H1 (cell line): ENCODE measurements around the gene ANAPC7. TPM values are rescaled to one million over a fixed set of nuclear protein-coding genes. Genes with fewer than 3 reads are reported as not detected.
"Not testable (repeated sequence)": the region's sequence is repeated elsewhere in the genome, so short reads cannot be mapped to it uniquely, and the experiment has no call there.

Source experiments
- CTCF ChIA-PET: fragments of 300-600 bp; sonication (Branson Sonifier 250); formaldehyde crosslinking; loops from one replicate; lab custom pipeline; 2021; ENCODE audit not compliant: partially characterized antibody; lab: Charles Lee
- POLR2A ChIA-PET: fragments of 300-600 bp; sonication (Branson Sonifier 250); formaldehyde crosslinking; loops from one replicate; lab custom pipeline; 2021; ENCODE audit warnings: inconsistent platforms; ENCODE audit not compliant: partially characterized antibody; lab: Charles Lee
- DNase-seq, 2 experiments: peaks; one replicate each; pipeline versions ENCODE4 v3.0.0 to v3.0.0-alpha.2; 2010 to 2022; ENCODE audit warnings: low spot score in 2 of 2, low read depth in 1 of 2, mixed read lengths in 1 of 2
- FAIRE-seq: peaks from 2 replicates; lab custom pipeline; 2011; peaks lifted over from hg19 to GRCh38; lab: Jason Lieb, UNC
- H2AFZ ChIP-seq: 2 replicates; pipeline ENCODE4 v1.8.1; 2012; ENCODE audit warnings: low read length, inconsistent platforms
- H2AK5ac ChIP-seq: 2 replicates; pipeline ENCODE4 v1.6.1; 2013; ENCODE audit warnings: low read depth, low read length
- H2BK120ac ChIP-seq: replicated peaks from 2 replicates; pipeline ENCODE3; 2013; ENCODE audit warnings: low read depth, low read length, inconsistent platforms
- H2BK12ac ChIP-seq: 2 replicates; pipeline ENCODE4 v1.6.1; 2013; ENCODE audit warnings: low read depth, low read length
- H2BK15ac ChIP-seq: 2 replicates; pipeline ENCODE4 v1.6.1; 2013; ENCODE audit warnings: low read length
- H2BK20ac ChIP-seq: 2 replicates; pipeline ENCODE4 v1.6.1; 2013; ENCODE audit warnings: low read length
- H2BK5ac ChIP-seq: 2 replicates; pipeline ENCODE4 v1.6.1; 2013; ENCODE audit warnings: low read depth, low read length
- H3K14ac ChIP-seq: 2 replicates; pipeline ENCODE4 v1.6.1; 2013; ENCODE audit warnings: inconsistent platforms; ENCODE audit not compliant: insufficient read length
- H3K18ac ChIP-seq: 2 replicates; pipeline ENCODE4 v1.6.1; 2013; ENCODE audit warnings: low read length; ENCODE audit errors: extremely low read depth
- H3K23ac ChIP-seq: 2 replicates; pipeline ENCODE4 v1.6.1; 2013; ENCODE audit warnings: inconsistent platforms; ENCODE audit not compliant: insufficient read length
- H3K23me2 ChIP-seq: 2 replicates; pipeline ENCODE4 v1.6.1; 2013; ENCODE audit warnings: low read depth, low read length
- H3K27ac ChIP-seq: 2 replicates; pipeline ENCODE4 v1.6.1; 2011; ENCODE audit warnings: low read depth, low read length, inconsistent platforms
- H3K27me3 ChIP-seq, 4 experiments: replicated peaks in 1 of 4; 1 replicate in 1 of 4; 2 replicates in 3 of 4; pipeline versions ENCODE4 v1.6.1 to v1.8.1; 2011 to 2013; ENCODE audit warnings: low read length in 3 of 4, mild to moderate bottlenecking in 3 of 4, inconsistent platforms in 2 of 4, mixed read lengths in 2 of 4, moderate library complexity in 1 of 4; ENCODE audit not compliant: control insufficient read depth in 3 of 4, insufficient read depth in 3 of 4; ENCODE audit errors: extremely low read depth in 1 of 4
- H3K36me3 ChIP-seq, 4 experiments: 2 replicates each; pipeline versions ENCODE4 v1.6.1 to v1.8.1; 2011 to 2013; ENCODE audit warnings: mild to moderate bottlenecking in 4 of 4, low read length in 3 of 4, moderate library complexity in 2 of 4, control low read depth in 1 of 4, inconsistent platforms in 1 of 4; ENCODE audit not compliant: insufficient read depth in 4 of 4, control insufficient read depth in 2 of 4
- H3K4ac ChIP-seq: replicated peaks from 2 replicates; pipeline ENCODE3; 2013; ENCODE audit warnings: low read length, low read depth, mixed read lengths, inconsistent platforms; ENCODE audit not compliant: insufficient read length
- H3K4me1 ChIP-seq, 4 experiments: replicated peaks in 1 of 4; 1 replicate in 1 of 4; 2 replicates in 3 of 4; pipeline versions ENCODE4 v1.6.1 to v1.8.1; 2011 to 2013; ENCODE audit warnings: low read length in 3 of 4, inconsistent platforms in 2 of 4, mixed read lengths in 1 of 4; ENCODE audit not compliant: insufficient read depth in 4 of 4, control insufficient read depth in 3 of 4
- H3K4me2 ChIP-seq, 2 experiments: 2 replicates each; pipeline versions ENCODE4 v1.6.1 to v1.8.1; 2011 to 2013; ENCODE audit warnings: low read depth in 2 of 2, low read length in 2 of 2, control low read depth in 1 of 2, inconsistent platforms in 1 of 2, mild to moderate bottlenecking in 1 of 2; ENCODE audit not compliant: insufficient read depth in 1 of 2
- H3K4me3 ChIP-seq, 4 experiments: fragments of 200-600, 300-600 bp in 1 of 4; sonication (generic), shearing (Covaris generic), sonication (Bioruptor Twin) in 1 of 4; 2 replicates each; pipeline versions ENCODE4 v1.5.1 to v1.8.1; 2011 to 2016; ENCODE audit warnings: low read length in 4 of 4, low read depth in 3 of 4, control low read depth in 2 of 4, inconsistent platforms in 2 of 4, mild to moderate bottlenecking in 2 of 4, mixed read lengths in 1 of 4, moderate library complexity in 1 of 4; ENCODE audit not compliant: insufficient read depth in 2 of 4; ENCODE audit errors: extremely low read depth in 1 of 4
- H3K56ac ChIP-seq: replicated peaks from 2 replicates; pipeline ENCODE3; 2013; ENCODE audit warnings: low read depth, mild to moderate bottlenecking, mixed read lengths, low read length, inconsistent platforms; ENCODE audit not compliant: insufficient read length
- H3K79me1 ChIP-seq: 2 replicates; pipeline ENCODE4 v1.6.1; 2013; ENCODE audit warnings: low read depth, low read length, control low read depth
- H3K79me2 ChIP-seq, 2 experiments: 2 replicates each; pipeline versions ENCODE4 v1.6.1 to v1.8.1; 2012 to 2013; ENCODE audit warnings: low read length in 2 of 2, mild to moderate bottlenecking in 2 of 2, inconsistent platforms in 1 of 2; ENCODE audit not compliant: insufficient read depth in 2 of 2, control insufficient read depth in 1 of 2
- H3K9ac ChIP-seq, 4 experiments: replicated peaks in 1 of 4; 1 replicate in 1 of 4; 2 replicates in 3 of 4; pipeline versions ENCODE4 v1.6.1 to v1.8.1; 2011 to 2013; ENCODE audit warnings: low read depth in 3 of 4, low read length in 3 of 4, control low read depth in 2 of 4, mild to moderate bottlenecking in 2 of 4, moderate library complexity in 2 of 4, inconsistent platforms in 1 of 4; ENCODE audit errors: extremely low read depth in 1 of 4
- H3K9me3 ChIP-seq, 2 experiments: 2 replicates each; pipeline versions ENCODE4 v1.6.1 to v1.8.1; 2012 to 2013; ENCODE audit warnings: mild to moderate bottlenecking in 2 of 2, moderate library complexity in 2 of 2, control low read depth in 1 of 2, inconsistent platforms in 1 of 2, low read depth in 1 of 2, low read length in 1 of 2, mixed read lengths in 1 of 2; ENCODE audit not compliant: insufficient read depth in 2 of 2
- H4K20me1 ChIP-seq, 2 experiments: replicated peaks in 1 of 2; 2 replicates each; pipeline versions ENCODE3 to v1.8.1; 2011 to 2013; ENCODE audit warnings: inconsistent platforms in 2 of 2, low read length in 2 of 2, mild to moderate bottlenecking in 1 of 2; ENCODE audit not compliant: insufficient read depth in 2 of 2, control insufficient read depth in 1 of 2
- H4K5ac ChIP-seq: 2 replicates; pipeline ENCODE4 v1.6.1; 2013; ENCODE audit warnings: low read length, low read depth, mixed read lengths, inconsistent platforms; ENCODE audit not compliant: insufficient read length
- H4K8ac ChIP-seq: 2 replicates; pipeline ENCODE4 v1.8.0; 2013; ENCODE audit warnings: mild to moderate bottlenecking, moderate library complexity, low read length, inconsistent platforms; ENCODE audit not compliant: insufficient read depth; ENCODE audit errors: extremely low read depth
- H4K91ac ChIP-seq: replicated peaks from 2 replicates; pipeline ENCODE3; 2013; ENCODE audit warnings: low read length, mixed read lengths, inconsistent platforms; ENCODE audit not compliant: insufficient read length
- CTCF ChIP-seq, 3 experiments: IDR thresholded peaks; 1 replicate in 2 of 3; 2 replicates in 1 of 3; pipeline versions ENCODE4 v1.5.1 to v1.6.1; 2011; ENCODE audit warnings: low read length in 3 of 3, mild to moderate bottlenecking in 3 of 3, inconsistent platforms in 2 of 3, low read depth in 1 of 3, moderate library complexity in 1 of 3; ENCODE audit not compliant: insufficient read depth in 1 of 3; ENCODE audit errors: control extremely low read depth in 1 of 3
- RAD21 ChIP-seq, 2 experiments: IDR thresholded peaks in 1 of 2; conservative IDR thresholded peaks in 1 of 2; 2 replicates each; pipeline ENCODE4 v1.6.1; 2011; ENCODE audit warnings: low read depth in 2 of 2, low read length in 2 of 2, improper control_type of control experiment in 1 of 2, inconsistent platforms in 1 of 2, mild to moderate bottlenecking in 1 of 2, moderate library complexity in 1 of 2
- WGBS, 2 experiments: shearing (Covaris generic) in 1 of 2; methylation state at CpG; one replicate each; pipeline versions ENCODE4 v1.1.6 to v1.1.7; 2013 to 2015; ENCODE audit warnings: low lambda C conversion rate in 2 of 2, mixed read lengths in 2 of 2, inconsistent platforms in 1 of 2, low coverage in 1 of 2, missing lambda C conversion rate in 1 of 2; ENCODE audit not compliant: insufficient replicate concordance in 2 of 2, insufficient coverage in 1 of 2, insufficient read length in 1 of 2; ENCODE audit errors: extremely low coverage in 1 of 2, missing lambda C conversion rate in 1 of 2; 5-methylcytosine and 5-hydroxymethylcytosine counted together
- polyA plus RNA-seq, 7 experiments: library from polyadenylated mRNA; depleted of rRNA in 3 of 7; stranded (reverse) in 5 of 7; unstranded in 2 of 7; fragments of >200 nt in 5 of 7; fragments of 200-250 nt in 2 of 7; gene quantifications; 1 replicate in 5 of 7; 2 replicates in 1 of 7; 4 replicates in 1 of 7; pipeline versions ENCODE4 v1.2.1 to v1.2.3, GENCODE V29; 2011 to 2013; ENCODE audit warnings: missing spikeins in 2 of 7, mixed read lengths in 2 of 7
- total RNA-seq: library from RNA; stranded (reverse); fragmentation: NEBNext Ultra II Directional; extraction: Animal tissue kit (Norgen Biotek cat#: 25700); gene quantifications from 2 replicates; pipeline ENCODE4 v1.2.1, GENCODE V29; 2021

Gene ANAPC7
- total and polyA plus RNA-seq, 2 of the 8 experiments (the other 6 are each of a cell fraction or from before 2014, with no cell fraction given), result 72.8 to 105 TPM

GRCh38 chr12:110358384-110359097 is 45.0 kb downstream of the ANAPC7 start:
- TF ChIP-seq CTCF (IDR thresholded peaks at IDR 0.05; ENCODE audit: control extremely low read depth in 1 of 3, insufficient read depth in 1 of 3, low read depth in 1 of 3, low read length in 3 of 3), result peak in 1 of 3 experiments; percentile 10; a peak in 1 of 4 replicates
- 0 out of 4 replicates have a peak, but pooled peaks of 1 of the 2 experiments have one; percentile 3 for TF ChIP-seq RAD21 (IDR thresholded peaks at IDR 0.05 in 1 of 2, conservative IDR thresholded peaks at IDR 0.05 in 1 of 2; ENCODE audit: low read depth in 2 of 2, low read length in 2 of 2)
- not testable (repeated sequence) for H3K9ac ChIP-seq, H3K4ac ChIP-seq, H2BK12ac ChIP-seq, H2BK120ac ChIP-seq, H3K9me3 ChIP-seq, H3K4me3 ChIP-seq, H3K14ac ChIP-seq, H3K27me3 ChIP-seq, H2BK15ac ChIP-seq, DNase-seq, H3K56ac ChIP-seq, H4K91ac ChIP-seq, H3K23ac ChIP-seq, H3K27ac ChIP-seq, H2BK20ac ChIP-seq, H3K18ac ChIP-seq, H3K4me1 ChIP-seq, H3K23me2 ChIP-seq, H2BK5ac ChIP-seq, H2AFZ ChIP-seq, H2AK5ac ChIP-seq, H4K5ac ChIP-seq, FAIRE-seq, H3K36me3 ChIP-seq, H3K79me2 ChIP-seq, H3K4me2 ChIP-seq, H3K79me1 ChIP-seq, H4K20me1 ChIP-seq, H4K8ac ChIP-seq
- 75% methylated on average over 6 of the region's 8 CpGs; no CpG with 5 or more reads in 1 of the 2 experiments for WGBS, 2 experiments
- ChIA-PET CTCF (interaction anchor here (0.6 to 4.9 kb wide), 16 partner anchors 9 to 385 kb away, joined by 3 to 25 read pairs (median 4); no protein-coding TSS in a partner anchor), POLR2A (interaction anchor here (0.6 to 1.4 kb wide), 3 partner anchors 13 to 40 kb away, joined by 3 to 4 read pairs (median 4); no protein-coding TSS in a partner anchor)
